IPS-NIHi7 (cell line): ENCODE results near the gene NUDT16L1.

Experiments
- DNase-seq: peaks from one replicate; pipeline ENCODE4 v3.0.0; 2012; ENCODE audit warnings: mixed read lengths; ENCODE audit errors: extremely low spot score

NUDT16L1 gene

DNA sequence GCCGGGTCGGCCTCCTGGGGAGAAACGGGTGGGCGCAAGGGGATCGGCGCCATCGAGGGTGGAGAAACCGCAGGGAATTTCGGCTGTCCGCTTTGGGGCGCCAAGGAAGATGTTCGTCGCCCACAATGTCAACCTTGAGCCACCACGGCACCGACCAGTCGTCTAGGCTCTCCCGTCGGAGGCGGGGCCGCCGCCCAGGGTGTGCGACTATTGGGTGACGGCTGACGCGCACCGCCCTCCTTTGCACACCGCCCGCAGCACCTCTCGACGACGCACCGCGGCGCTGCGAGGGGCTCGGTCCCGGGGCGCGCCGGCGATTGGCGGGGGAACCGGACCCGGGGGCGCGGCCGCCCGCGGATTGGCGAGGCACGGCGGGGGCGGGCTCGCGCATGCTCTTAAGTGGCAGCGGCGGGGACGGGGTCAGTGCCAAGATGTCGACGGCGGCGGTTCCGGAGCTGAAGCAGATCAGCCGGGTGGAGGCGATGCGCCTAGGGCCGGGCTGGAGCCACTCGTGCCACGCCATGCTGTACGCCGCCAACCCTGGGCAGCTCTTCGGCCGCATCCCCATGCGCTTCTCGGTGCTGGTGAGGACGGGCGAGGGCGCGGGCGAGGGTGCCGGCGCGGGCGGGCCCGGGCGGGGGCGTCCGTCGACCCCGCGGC lies at the start of gene NUDT16L1:
Gene NUDT16L1, plus strand, starts transcription at position 267 of the 660 bp plus-strand sequence. Its CDS starts 165 bp downstream, at position 432.
- DNase-seq = peak; percentile 100

DNA sequence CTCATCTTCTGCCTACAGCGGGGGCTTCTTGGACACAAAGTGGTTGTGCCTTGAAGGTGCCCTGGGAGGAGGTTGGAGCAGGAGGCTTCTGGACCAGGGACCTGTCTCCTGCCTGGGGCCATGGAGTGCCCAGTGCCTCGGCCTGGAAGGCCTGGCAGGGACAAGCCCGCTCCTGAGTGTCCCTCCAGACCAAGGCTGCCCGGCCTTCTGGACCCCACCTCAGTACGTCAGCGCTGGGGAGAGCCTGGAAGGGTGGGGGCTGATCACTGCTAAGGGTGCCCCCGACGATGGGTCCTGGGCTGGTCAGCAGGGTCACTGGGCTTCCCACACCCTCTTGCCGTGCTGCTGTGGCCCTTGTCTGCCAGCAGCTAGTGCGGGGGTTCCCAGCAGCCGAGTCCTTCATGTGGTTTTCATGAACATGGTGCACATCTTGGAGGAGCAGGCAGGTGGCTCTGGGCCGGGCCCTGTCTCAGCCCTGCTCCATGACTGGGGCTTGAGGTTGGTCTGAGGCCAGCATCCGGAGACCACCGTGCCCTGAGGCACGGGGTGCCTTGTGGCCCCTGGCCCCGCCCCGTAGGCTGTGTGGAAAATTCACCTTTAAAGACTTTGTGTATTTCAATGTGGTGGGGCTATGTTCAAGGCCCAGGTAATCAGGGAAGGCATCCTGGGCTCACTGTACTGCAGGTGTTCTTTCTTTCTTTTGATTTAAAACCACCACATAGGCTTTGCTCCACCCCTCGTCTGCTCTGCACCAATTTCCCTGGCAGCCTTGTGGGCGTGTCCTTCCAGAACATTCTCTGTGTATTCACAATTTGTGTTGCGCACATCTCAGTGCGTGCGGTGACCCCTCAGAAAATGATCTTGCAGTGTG lies 46.4 kb upstream of the NUDT16L1 start:
- DNase-seq = no peak

DNA sequence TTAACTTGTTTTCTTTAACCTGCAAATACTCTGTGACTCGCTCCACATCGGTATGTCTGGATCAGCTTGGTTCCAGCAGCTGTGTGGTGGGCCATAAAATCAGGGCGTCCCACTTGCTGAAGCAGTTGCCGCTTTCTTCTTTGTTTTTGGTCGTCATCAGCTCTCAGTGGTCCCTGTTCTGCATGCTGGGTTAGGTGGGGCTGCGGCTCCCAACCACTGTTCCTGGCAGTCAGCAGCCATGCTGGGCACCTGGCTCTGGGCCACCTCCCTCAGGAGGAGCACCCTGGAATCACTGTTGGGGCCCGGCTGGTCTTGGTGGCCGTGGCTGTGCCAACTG lies 45.8 kb upstream of the NUDT16L1 start:
- DNase-seq = no peak

DNA sequence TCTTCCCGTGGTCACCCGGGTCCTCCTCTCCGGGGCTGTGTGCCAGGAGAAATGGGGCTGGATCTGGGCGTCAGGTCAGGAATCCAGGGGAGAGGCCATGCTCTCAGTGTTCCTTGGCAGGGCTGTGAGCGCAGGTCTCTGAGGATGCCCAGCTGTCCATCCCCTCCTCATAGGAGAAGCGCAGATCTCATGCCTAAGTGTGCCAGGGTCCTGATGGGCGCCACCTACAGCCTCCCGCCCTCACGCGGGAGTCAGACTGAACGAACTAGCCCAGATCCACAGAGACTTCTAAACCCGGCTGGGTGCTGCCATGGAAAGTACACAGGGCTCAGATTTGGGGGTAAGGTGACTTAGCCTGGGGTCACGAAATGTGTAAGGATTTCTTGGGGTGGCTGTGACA lies 44.4 kb upstream of the NUDT16L1 start:
- DNase-seq = no peak

DNA sequence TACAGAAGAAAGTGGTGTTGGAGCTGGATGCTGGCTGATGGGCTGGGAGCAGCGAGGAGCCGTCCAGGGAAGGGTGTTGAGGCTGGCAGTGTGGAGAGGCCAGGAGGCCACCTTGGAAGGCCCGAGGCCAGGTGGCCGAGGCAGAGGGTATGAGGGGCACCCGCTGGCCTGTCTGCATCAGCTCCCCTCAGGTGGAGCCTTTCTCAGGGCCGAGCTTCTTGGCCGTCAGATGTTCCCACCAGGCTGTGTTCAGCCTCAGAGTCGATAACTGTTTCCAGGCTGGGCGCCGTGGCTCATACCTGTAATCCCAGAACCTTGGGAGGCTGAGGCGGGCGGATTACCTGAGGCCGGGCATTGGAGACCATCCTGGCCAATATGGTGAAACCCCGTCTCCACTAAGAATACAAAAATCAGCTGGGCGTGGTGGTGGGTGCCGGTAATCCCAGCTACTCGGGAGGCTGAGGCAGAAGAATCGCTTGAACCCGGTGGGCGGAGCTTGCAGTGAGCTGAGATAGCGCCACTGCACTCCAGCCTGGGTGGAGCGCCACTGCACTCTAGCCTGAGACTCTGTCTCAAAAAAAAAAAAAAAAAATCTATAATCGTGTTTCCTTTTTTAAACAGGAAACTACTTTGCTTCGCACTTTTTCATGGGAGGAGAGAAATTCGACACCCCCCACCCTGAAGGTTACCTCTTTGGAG lies 43.5 kb upstream of the NUDT16L1 start:
- DNase-seq = no peak

DNA sequence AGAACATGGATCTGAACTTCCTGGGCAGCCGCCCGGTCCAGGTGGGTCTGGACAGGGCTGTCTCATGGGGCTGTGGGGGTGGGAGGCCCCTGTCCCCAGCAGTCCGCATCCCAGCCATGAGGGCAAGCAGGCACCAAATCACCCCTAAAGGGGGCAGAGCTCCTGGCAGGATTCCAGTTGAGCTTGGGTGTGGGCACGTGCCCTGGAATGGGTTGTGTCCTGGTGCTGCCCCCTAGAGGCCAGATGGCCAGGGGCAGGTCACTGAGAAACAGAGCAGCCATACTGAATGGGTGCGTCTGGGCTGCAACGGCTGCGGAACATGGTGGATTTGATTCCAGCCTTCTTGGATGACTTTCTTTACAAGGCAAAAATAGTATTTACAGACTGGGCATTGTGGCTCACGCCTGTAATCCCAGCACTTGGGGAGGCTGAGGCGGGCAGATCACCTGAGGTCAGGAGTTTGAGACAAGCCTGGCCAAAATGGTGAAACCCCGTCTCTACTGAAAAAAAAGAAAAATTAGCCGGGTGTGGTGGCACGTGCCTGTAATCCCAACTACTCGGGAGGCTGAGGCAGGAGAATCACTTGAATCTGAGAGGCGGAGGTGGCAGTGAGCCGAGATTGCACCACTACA lies 42.8 kb upstream of the NUDT16L1 start:
- peak; percentile 94 for DNase-seq

DNA sequence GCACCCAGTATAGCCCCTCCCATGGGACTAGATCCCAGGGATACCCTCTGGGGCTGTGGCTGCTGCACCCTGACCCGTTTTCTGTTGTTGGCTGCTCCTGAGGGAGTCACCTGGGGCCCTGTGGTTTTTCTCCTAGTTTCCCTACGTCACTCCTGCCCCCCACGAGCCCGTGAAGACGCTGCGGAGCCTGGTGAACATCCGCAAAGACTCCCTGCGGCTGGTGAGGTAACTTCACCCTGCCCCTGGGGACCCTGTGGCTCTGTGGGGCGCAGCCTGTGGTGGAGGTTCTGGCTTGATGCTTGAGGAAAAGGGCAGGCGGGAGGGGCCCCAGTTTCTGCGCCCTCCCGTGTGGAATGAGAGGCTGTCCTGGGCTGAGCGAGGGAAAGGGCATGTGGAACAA lies 41.5 kb upstream of the NUDT16L1 start:
- no peak for DNase-seq

DNA sequence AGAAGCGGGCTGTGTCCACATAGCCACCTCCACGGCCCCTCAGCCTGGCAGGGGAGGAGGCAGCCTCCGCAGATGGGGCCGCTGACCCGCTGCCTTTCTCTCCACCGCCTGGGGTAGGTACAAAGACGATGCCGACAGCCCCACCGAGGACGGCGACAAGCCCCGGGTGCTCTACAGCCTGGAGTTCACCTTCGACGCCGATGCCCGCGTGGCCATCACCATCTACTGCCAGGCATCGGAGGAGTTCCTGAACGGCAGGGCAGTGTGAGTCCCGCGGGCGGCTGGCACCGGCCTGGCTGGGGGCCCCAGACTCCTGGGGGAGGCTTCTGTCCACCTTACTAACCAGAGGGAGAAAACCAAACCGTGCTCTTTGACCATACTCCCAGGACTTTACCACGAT lies 40.8 kb upstream of the NUDT16L1 start:
- DNase-seq = no peak

DNA sequence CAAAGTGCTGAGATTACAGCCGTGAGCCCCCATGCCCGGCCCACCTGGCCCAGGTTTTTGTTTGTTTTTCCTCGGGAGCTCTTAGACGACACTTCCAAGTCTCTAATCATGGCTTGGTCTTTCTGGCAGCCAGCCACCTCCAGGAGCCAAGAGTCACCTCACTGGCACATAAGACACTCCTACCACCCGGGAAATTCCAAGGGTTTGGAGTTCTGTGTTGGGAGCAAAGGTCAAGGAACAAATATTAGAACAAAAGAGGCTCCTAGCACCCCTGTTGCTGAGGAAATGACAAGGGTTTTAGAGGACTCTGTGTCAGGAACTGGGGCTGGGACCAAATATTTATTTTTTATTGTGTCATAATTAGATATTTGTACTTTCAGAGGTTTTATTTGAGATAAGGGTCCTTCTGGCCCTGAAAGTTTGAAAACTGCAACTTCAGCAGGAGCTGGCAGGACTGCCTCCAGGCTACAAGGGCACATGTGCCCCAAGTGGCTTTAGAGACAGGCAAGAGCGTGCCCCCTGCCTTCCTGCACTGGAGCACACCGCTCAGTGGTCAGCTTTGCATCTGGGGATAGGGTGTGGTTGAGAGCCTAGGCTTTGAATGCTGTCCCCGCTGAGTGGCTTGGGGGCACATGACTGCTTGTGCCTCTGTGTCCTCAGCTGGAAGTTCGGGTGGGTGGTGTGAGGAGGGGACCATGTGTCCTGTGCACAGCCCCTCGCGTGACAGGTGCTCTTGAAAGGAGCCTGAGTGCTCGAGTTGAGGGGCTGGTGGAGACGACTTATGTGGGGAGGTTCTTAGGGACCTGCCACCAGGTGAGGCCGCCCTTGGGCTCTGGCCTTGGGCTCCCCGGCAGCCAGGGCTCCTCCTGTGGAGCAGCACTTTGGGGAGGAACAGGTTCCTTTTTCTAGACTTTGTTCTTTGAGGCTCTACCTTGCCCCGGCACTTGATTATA lies 39.1 kb upstream of the NUDT16L1 start:
- DNase-seq = no peak

DNA sequence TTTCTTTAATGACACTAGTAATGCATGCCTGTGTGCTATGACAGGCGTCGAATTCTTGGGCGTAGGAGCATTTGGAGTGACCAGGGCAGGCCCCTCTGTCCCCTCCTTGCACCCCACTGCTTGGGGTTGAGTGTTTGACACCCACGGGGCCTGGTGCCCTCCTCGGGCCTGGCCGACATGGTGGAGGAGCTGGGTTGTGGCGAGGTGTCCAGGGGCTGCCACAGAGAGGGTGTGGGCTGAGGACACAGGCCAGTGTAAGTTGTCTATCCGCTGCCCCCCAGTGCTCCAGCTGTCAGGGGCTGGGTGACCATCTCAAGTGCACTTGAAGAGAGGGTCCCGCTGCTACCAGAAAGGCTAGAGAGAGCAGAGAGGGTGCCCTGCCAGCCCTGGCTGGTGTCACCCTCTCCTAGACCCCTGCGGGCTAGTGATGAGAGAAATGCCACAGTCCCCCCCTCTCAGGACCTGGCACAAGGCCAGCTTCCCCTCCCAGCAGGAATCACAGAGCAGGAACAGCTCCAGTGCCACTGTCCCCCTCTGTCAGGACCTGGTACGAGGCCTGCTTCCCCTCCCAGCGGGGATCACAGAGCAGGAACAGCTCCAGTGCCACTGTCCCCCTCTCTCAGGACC lies 38.3 kb upstream of the NUDT16L1 start:
- no peak for DNase-seq

DNA sequence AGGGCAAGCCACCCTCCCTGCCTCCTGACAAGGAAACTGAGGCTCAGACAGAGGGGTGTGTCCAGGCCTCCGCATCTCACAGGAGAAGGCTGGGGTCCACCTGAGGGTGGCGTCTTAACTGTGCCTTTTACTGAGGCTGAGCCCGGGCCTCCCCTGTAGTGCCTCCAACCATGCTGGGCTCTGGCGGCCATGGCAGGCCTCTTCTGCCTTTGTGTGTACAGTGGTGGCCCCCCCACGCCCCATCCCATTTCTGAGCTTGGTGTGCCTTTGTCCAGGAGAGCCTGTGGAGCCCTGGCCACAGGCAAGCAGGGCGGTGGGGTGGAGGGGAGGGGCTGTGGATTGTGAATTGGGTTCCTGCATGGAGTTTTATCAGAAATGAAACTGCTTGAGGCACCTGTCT lies 37.6 kb upstream of the NUDT16L1 start:
- DNase-seq = no peak

DNA sequence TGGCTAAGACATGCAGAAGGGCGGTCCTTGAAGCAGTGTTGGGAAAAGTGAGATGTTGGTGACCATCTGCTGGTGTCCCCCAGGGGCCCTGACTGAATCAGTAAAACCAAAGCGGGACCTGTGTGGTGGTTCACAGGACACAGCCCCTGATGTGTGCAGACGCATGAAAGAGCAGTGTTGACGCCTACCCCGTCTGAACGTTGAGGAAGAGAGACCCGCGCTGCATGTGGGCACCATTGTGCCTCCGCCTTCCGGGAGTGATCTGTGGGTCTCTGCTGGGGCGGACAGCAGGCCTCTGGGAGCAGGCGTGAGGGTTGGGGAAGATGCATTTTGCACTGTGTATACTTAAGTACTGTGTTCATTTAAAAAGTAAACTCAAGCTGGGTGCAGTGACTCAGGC lies 37.1 kb upstream of the NUDT16L1 start:
- no peak for DNase-seq

DNA sequence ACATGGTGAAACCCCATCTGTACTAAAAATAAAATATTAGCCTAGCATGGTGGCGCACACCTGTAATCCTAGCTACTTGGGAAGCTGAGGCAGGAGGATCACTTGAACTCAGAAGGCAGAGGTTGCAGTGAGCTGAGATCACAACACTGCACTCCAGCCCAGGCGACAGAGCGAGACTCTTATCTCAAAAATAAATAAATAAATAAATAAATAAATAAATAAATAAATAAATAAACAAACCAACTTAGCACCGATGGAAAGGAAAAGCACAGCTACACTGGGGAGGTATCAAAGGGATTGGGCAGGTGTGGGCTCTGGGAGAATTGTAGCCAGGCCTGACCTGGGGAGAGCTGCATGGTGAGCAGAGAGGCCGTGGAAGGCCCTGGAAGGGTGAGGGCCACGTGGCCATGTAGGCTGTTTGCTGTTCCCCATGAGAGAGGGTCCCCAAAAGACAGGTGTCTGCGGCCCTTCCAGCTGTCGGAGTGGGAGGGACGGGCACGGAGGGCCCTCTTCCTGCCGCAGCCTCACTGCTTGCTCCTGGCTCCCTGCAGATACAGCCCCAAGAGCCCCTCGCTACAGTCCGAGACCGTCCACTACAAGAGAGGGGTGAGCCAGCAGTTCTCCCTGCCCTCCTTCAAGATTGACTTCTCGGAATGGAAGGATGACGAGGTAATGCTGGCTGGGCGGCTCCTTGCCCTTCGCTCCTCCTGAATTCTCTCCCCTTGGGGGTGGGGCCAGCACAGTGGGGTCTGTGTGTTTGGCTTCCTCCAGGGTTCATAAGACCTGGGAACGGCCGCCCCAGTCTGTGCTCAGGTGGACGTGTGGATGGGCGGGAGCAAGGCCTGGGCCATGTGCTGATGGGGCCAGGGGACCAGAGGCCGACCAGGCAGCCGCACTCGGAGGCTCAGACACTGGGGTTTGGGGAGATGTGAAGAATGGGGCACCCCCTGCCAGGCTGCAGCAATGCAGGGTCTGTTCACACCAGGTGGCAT lies 36.4 kb upstream of the NUDT16L1 start:
- no peak for DNase-seq

DNA sequence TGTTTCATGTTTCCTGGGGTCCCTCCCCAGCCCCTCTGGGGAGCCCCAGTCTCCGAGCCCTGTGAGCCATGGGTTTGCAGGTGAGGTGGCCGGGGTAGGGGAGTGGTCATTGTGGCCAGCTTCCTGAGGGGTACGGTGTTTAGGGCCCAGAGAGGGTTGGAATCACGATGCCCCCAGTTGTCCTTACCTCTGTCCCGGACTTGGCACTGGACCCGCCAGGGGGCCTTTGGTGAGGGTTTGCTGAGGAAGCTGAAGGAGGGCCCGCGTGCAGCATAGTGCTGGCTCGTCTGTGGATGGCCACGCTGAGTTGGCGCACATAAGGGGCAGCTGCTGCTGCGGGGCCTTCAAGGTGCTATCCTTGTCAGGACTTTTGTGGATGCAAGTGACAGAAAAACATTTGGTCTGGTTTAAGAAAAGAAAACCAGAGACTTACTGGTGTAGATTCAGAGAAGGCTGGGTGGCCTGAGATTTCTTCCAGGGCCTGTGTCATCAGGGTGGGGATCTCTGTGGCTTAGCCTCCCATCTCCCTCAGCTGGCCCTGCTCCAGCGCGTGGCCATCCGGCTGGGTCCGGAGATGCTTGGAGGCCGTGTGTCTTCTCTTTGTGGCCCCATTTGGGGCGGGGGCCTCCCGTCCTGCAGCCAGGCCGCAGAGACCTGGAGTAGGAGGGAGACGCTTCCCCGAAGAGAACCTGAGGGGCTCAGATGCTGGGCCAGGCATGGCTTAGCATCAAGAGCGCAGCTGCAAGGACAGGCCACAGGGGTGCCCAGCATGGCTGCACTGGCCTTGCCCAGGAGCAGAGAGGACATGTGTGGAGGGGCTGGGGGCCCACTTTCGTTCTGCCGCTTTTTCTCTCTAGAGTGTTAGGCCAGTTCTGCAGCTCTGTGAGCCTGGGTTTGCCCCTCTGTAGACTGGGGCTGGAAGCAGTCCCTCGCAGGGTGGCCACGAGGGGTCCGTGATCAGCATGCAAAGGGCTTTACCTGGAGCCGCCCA lies 33.7 kb upstream of the NUDT16L1 start:
- no peak for DNase-seq

DNA sequence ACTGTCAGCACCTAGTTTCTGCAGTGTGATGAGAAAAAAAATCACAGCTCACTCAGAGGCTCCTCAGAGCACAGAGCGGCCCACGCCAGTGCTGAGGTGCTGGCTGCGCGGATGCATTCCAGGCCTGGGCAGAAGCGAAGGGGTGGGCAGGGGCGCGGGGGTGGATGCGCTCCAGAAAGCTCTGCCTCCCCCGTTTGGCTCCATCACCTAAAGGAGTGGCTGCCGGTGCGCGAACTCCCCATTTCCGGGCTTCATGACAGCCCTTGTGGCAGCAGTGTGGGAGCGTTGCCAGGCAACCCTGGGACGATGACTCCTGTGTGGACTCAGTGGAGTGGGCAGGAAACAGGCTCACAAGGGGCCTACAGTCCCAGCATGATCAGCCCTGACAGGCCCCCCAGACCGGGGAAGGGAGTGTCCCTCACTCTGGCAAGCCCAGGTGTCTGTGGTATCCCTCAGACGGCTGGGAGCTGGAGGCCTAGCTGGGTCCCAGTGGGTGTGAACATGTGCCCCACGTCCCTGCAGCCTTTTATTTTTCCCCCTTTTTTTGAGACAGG lies 32.8 kb upstream of the NUDT16L1 start:
- DNase-seq = no peak

DNA sequence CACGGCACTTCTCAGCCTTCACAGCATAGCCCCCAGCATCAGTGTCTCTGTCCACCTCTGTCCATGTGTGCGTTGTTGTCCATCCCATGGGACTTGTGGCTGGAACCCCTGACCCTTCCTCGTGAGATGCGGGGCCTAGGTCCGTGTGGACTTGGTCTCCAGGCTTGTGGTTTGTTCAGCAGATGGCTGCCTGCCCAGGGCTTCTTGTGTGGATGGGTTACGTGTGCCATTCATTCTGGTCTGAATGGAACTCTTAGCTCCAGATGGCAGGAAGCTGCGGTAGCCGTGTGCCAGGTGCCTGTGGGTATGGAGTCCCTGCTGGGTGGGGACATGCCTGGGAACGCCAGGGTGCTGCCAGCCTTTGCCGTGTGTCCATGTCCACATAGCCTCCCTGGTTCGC lies 31.7 kb upstream of the NUDT16L1 start:
- DNase-seq = no peak

DNA sequence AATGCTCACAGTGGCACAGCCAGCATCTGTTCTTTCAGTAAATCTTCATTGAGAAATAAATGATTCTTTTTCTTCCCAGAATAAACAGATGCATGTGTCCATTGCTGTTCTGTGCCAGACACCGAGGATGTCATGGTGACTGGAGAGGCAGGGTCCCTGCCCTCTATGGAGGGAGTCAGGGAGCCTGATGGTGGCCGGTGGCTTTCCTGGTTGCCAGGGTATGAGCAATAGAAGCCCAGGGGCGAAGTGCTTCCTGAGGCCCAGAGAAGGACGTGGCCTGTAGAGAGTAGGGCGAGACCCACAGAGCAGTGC lies 29.9 kb upstream of the NUDT16L1 start:
- no peak for DNase-seq
